SK-N-MC (cell line): ENCODE data around the gene STK32B.

ENCODE experiments used
- EZH2 ChIP-seq: fragments of 200-600 bp; sonication (generic); IDR thresholded peaks from one replicate; pipeline ENCODE4 v1.6.1; 2017; ENCODE audit warnings: antibody characterized with exemption
- POLR2AphosphoS5 ChIP-seq: IDR thresholded peaks from 2 replicates; pipeline ENCODE4 v1.6.1; 2012; ENCODE audit warnings: mild to moderate bottlenecking, low read depth, low read length, borderline replicate concordance

GRCh38 chr4:5424901-5425300, 373.6 kb downstream of the STK32B start:
- TF ChIP-seq POLR2AphosphoS5, result no peak
- no peak for TF ChIP-seq EZH2
